Coronary artery (tissue), 2 donors: ENCODE measurements around the gene ATP11A.

Experiments
- DNase-seq: peaks from one replicate; pipeline ENCODE4 v3.0.0-alpha.2; 2017; ENCODE audit warnings: low spot score
- H3K27ac ChIP-seq, 2 donors: fragments of 200-600 bp; sonication (generic); one replicate each; pipeline ENCODE4 v1.5.1; 2016 to 2019
- H3K4me3 ChIP-seq: fragments of 200-600 bp; sonication (generic); 2 replicates; pipeline ENCODE4 v1.5.1; 2016; ENCODE audit warnings: mild to moderate bottlenecking, moderate library complexity
- CTCF ChIP-seq: fragments of 200-600 bp; sonication (generic); IDR thresholded peaks from one replicate; pipeline ENCODE4 v1.5.1; 2019; ENCODE audit warnings: antibody characterized with exemption

Gene ATP11A

GRCh38 chr13:112890316-112891145, 200.7 kb downstream of the ATP11A start:
- Histone ChIP-seq H3K27ac (no peak overlapping the region), H3K4me3 (no peak overlapping the region)
- no peak for DNase-seq
- TF ChIP-seq CTCF = no peak

- no peak for DNase-seq
- H3K4me3 ChIP-seq = no peak overlapping the region
- H3K27ac ChIP-seq = no peak overlapping the region
- no peak for TF ChIP-seq CTCF
Observed at GRCh38 chr13:112891477-112892401, 201.9 kb downstream of the ATP11A start.

GRCh38 chr13:112892426-112893206, 202.8 kb downstream of the ATP11A start:
- no peak for TF ChIP-seq CTCF
- no peak overlapping the region for H3K4me3 ChIP-seq
- no peak overlapping the region for H3K27ac ChIP-seq
- DNase-seq = no peak

- H3K27ac ChIP-seq = no peak overlapping the region
- no peak for DNase-seq
- no peak for TF ChIP-seq CTCF
- peak overlapping the region; percentile 72 for H3K4me3 ChIP-seq
Observed at GRCh38 chr13:112893207-112893569, 203.3 kb downstream of the ATP11A start.

- DNase-seq = no peak
- peak overlapping the region; percentile 72 for H3K4me3 ChIP-seq
- H3K27ac ChIP-seq = no peak overlapping the region
- no peak for TF ChIP-seq CTCF
Observed at GRCh38 chr13:112893570-112894422, 204.0 kb downstream of the ATP11A start.

- no peak for TF ChIP-seq CTCF
- H3K27ac ChIP-seq = no peak overlapping the region
- no peak for DNase-seq
- peak overlapping the region; percentile 72 for H3K4me3 ChIP-seq
Observed at GRCh38 chr13:112894423-112894672, 204.5 kb downstream of the ATP11A start.
